DMS153 treated with DMSO at 0.1 percent for 48 hours (cell line): ENCODE measurements around the gene UBE2G1.
"Not testable (repeated sequence)": the region's sequence is repeated elsewhere in the genome, so short reads cannot be mapped to it uniquely, and the experiment has no call there.

Experiments used
- DNase-seq: peaks from one replicate; lab custom pipeline; 2025; ENCODE audit not compliant: unreplicated experiment; lab: John Stamatoyannopoulos, UW

The UBE2G1 gene

GRCh38 chr17:4366327-4367063 lies at the start of gene UBE2G1:
Gene UBE2G1, minus strand, starts transcription at chr17:4366675. Its CDS starts 359 bp downstream, at chr17:4366316.
- DNase-seq, result peak; percentile 76

GRCh38 chr17:4412933-4413831 lies 46.7 kb upstream of the UBE2G1 start:
- peak; percentile 17 for DNase-seq

GRCh38 chr17:4411201-4411600 lies 44.7 kb upstream of the UBE2G1 start:
- DNase-seq, result no peak

- DNase-seq, result no peak
These were observed 43.2 kb upstream of the UBE2G1 start for GRCh38 chr17:4409659-4410058.

GRCh38 chr17:4407851-4408250 lies 41.4 kb upstream of the UBE2G1 start:
- no peak for DNase-seq

- no peak for DNase-seq
These were observed 40.7 kb upstream of the UBE2G1 start for GRCh38 chr17:4407216-4407615.

GRCh38 chr17:4406386-4406785 lies 39.9 kb upstream of the UBE2G1 start:
- no peak for DNase-seq

- DNase-seq, result no peak
These were observed 39.2 kb upstream of the UBE2G1 start for GRCh38 chr17:4405699-4406098.

- DNase-seq, result no peak
These were observed 38.7 kb upstream of the UBE2G1 start for GRCh38 chr17:4405038-4405669.

GRCh38 chr17:4397840-4398239 lies 31.4 kb upstream of the UBE2G1 start:
- DNase-seq, result no peak

- no peak for DNase-seq
These were observed 28.6 kb upstream of the UBE2G1 start for GRCh38 chr17:4395111-4395478.

- no peak for DNase-seq
These were observed 28.0 kb upstream of the UBE2G1 start for GRCh38 chr17:4394208-4395110.

- no peak for DNase-seq
These were observed 27.3 kb upstream of the UBE2G1 start for GRCh38 chr17:4393806-4394205.

GRCh38 chr17:4389079-4389478 lies 22.6 kb upstream of the UBE2G1 start:
- DNase-seq, result no peak

- DNase-seq, result no peak
These were observed 20.7 kb upstream of the UBE2G1 start for GRCh38 chr17:4387137-4387536.

GRCh38 chr17:4386406-4386805 lies 19.9 kb upstream of the UBE2G1 start:
- DNase-seq, result no peak

GRCh38 chr17:4381690-4382671 lies 15.5 kb upstream of the UBE2G1 start:
- DNase-seq, result no peak

GRCh38 chr17:4378626-4379025 lies 12.2 kb upstream of the UBE2G1 start:
- DNase-seq, result no peak

GRCh38 chr17:4377247-4377646 lies 10.8 kb upstream of the UBE2G1 start:
- not testable (repeated sequence) for DNase-seq
